ENCODE results near the gene AK4.

DNA sequence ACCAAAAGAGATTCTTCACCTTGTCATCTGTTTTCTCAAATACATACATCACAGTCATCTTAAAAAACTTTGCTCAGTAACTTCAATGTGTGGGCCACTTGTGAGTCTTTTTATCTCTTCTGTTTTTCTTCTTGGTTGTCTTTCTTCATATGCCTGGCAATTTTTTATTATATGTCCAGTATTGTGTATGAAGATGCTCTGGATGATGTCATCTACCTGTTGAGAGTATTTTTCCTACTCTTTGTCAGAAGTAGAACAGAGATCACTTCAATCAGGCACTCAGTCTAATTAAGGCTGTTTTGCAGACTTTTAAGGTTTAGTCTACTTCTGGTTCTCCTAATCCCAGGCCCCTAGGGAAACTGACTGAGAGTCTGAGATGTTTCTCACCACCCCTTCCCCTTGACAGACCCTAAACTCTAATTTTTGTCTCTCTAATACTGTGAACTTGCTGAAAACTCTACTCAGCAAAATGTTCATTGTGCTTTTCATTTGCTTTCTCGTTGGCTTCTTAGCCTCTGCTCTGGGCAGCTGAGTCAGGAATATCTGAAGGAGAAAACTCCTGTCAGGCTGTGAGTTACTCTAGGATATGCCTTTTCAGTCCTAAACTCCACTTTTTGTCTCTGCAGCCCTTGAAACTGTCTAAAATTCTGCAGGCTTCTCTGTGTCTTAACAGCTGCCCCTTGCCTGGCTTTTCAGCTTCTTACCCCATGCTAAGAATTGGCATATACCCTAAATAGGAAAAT, 128.4 kb downstream of the AK4 start:
- TF ChIP-seq, protein P1, sequence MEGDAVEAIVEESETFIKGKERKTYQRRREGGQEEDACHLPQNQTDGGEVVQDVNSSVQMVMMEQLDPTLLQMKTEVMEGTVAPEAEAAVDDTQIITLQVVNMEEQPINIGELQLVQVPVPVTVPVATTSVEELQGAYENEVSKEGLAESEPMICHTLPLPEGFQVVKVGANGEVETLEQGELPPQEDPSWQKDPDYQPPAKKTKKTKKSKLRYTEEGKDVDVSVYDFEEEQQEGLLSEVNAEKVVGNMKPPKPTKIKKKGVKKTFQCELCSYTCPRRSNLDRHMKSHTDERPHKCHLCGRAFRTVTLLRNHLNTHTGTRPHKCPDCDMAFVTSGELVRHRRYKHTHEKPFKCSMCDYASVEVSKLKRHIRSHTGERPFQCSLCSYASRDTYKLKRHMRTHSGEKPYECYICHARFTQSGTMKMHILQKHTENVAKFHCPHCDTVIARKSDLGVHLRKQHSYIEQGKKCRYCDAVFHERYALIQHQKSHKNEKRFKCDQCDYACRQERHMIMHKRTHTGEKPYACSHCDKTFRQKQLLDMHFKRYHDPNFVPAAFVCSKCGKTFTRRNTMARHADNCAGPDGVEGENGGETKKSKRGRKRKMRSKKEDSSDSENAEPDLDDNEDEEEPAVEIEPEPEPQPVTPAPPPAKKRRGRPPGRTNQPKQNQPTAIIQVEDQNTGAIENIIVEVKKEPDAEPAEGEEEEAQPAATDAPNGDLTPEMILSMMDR (IDR thresholded peaks at IDR 0.05), result no peak
- TF ChIP-seq POLR2A (IDR thresholded peaks at IDR 0.05), result no peak
